Activated CD4-positive, alpha-beta T cell treated with anti-CD3 and anti-CD28 coated beads, Interleukin-2, amount 10 ng/mL, durations not matched to agents 24 days and 14 days (primary cell): ENCODE data around the gene STEAP3. TPM values are rescaled to one million over a fixed set of nuclear protein-coding genes. Genes with fewer than 3 reads are reported as not detected.

Experiments
- DNase-seq: peaks from one replicate; pipeline ENCODE4 v3.0.0; 2022
- H3K27ac Mint-ChIP-seq: one replicate; pipeline ENCODE4 v1.8.0; 2022; ENCODE audit warnings: mild to moderate bottlenecking, mixed read lengths
- H3K27me3 Mint-ChIP-seq: one replicate; pipeline ENCODE4 v1.8.0; 2022; ENCODE audit warnings: mixed read lengths
- H3K36me3 Mint-ChIP-seq: one replicate; pipeline ENCODE4 v1.8.0; 2022; ENCODE audit warnings: low read depth, mild to moderate bottlenecking, mixed read lengths
- H3K4me1 Mint-ChIP-seq: one replicate; pipeline ENCODE4 v1.8.0; 2021; ENCODE audit warnings: mixed read lengths
- H3K4me3 Mint-ChIP-seq: one replicate; pipeline ENCODE4 v1.8.0; 2022; ENCODE audit warnings: mild to moderate bottlenecking, moderate library complexity, mixed read lengths
- H3K9me3 Mint-ChIP-seq: one replicate; pipeline ENCODE4 v1.8.0; 2021; ENCODE audit warnings: mixed read lengths
- intact Hi-C: fragments of 100-400 bp; cut with micrococcal nuclease; formaldehyde crosslinking; loops from one replicate; pipeline ENCODE4 v1.15.1; 2023
- total RNA-seq: library from RNA; stranded (reverse); gene quantifications from 2 replicates; pipeline ENCODE4 v1.2.3, GENCODE V29; 2022

Gene STEAP3, protein sequence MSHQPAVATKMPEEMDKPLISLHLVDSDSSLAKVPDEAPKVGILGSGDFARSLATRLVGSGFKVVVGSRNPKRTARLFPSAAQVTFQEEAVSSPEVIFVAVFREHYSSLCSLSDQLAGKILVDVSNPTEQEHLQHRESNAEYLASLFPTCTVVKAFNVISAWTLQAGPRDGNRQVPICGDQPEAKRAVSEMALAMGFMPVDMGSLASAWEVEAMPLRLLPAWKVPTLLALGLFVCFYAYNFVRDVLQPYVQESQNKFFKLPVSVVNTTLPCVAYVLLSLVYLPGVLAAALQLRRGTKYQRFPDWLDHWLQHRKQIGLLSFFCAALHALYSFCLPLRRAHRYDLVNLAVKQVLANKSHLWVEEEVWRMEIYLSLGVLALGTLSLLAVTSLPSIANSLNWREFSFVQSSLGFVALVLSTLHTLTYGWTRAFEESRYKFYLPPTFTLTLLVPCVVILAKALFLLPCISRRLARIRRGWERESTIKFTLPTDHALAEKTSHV
- total RNA-seq = 0.16 and 0.19 TPM in 2 replicates

DNA sequence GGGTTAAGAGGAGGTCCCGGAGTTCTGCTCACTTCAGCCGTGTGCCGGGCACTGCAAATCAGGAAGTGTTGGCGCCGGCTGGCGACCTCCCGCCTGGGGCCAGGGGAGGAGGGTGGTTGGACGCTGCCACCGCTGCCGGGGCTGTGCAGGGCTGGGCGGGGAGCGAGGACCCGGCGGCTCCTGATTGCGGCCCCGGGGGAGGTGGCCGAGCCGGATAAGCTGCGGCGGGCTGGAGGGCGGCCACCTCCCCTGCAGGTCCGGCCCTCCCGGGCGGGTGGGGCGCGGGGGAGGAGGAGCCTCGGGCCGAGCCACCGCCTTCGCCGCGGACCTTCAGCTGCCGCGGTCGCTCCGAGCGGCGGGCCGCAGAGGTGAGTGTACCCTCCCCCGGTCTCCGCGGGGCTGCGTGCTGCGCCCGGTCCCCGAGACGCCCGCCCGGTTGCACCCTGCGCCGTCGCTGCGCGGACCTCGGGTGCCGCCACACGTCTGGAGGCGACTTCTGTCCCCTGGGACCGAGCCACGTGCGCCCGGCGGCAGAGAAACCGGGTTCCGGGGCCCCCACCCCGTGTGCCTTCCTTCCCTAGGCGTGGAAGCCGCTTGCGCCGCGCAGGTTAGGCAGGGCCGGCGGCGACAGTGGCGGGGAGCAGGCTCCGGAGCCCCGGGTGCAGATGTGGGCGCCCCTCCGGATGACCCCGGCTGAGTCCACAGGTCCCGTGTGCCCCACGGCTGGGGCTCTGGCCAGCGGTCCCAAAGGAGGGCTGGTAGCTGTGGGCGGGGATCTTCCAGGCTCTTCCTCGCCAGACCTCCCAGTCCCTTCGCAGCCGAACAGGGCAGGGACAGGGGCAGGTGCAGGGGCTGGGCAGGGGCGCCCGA, at the start of gene STEAP3:
Gene STEAP3, plus strand, starts transcription at position 314 of the 870 bp plus-strand sequence. CDS start 7,179 bp downstream, outside the sequence.
- Mint-ChIP-seq H3K36me3 (no peaks in the 10 kb centered on the region), H3K27ac (no peak within 1 kb of the TSS), H3K9me3 (no peaks in the 10 kb centered on the region), H3K4me1 (no peaks in the 10 kb centered on the region), H3K4me3 (no peak within 1 kb of the TSS), H3K27me3 (peaks cover 43% of the 10 kb centered on the region)
- intact Hi-C loops = no loop called here
- DNase-seq = peak; percentile 57

DNA sequence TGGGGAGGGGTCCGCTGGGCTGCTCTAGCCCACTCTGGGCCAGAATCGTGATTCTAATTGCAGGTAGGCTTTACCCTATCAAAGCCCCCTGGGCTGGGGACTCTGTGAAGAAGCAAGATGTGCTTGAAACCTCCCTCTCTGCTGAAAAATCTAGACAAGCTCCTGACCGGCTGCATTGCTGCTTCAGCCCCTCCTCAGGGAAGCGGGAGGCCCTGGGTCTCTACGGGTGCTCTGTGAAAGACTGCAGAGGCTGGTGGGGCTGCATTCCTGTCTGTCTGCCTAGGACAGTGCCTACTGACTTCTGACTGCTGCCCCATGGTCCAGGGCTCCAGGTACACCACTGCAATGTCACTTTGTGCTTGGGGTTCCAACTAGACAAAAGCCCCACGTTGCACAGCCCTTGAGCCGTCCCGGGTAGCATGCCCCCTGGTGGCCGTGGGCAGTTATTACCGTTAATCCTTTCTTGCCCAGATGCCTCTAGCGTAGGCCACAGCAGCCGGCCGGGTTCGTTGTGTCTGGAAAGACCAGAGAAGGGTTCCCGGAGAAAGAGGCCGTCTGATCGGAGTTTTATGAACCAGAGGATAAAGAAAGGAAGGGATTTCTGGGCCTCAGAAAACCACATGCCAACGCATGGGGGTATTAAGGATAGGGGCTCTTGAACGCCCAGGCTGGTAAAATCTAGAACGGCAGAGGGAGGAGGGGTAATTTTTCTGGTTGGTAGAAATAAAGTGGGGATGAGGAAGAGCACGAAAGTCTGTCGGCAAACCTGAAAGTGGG, 49.2 kb upstream of the STEAP3 start:
- Mint-ChIP-seq H3K27ac (no peak overlapping the region), H3K4me3 (no peak overlapping the region), H3K27me3 (no peaks in the 10 kb centered on the region), H3K36me3 (no peaks in the 10 kb centered on the region), H3K4me1 (no peaks in the 10 kb centered on the region), H3K9me3 (no peaks in the 10 kb centered on the region)
- peak; percentile 82 for DNase-seq
- intact Hi-C loops = loop anchor here (1.0 to 2.0 kb wide), 2 partner anchors 293 to 952 kb away; no protein-coding TSS in a partner anchor

DNA sequence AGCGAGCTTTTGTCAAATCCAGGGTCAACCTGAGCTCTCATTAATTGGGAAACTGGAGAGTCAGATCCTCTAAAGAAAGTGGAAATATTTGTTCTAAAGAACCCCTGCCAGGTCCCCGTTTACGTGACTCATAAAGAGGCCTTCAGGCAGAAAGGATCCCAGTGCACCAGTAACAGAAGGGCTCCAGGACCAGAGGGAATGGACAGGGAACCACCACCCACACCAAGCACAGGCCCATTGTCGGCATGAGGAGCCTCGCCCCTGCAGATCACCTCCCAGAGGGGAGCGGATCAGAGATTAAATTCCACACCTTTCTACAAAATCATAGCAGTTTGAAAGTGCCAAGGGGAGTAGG, 48.7 kb upstream of the STEAP3 start:
- intact Hi-C loops = loop anchor here (1.0 to 2.0 kb wide), 2 partner anchors 294 to 952 kb away; no protein-coding TSS in a partner anchor
- H3K9me3 Mint-ChIP-seq = no peaks in the 10 kb centered on the region
- H3K27ac Mint-ChIP-seq = no peak overlapping the region
- no peaks in the 10 kb centered on the region for H3K27me3 Mint-ChIP-seq
- DNase-seq = no peak
- no peaks in the 10 kb centered on the region for H3K36me3 Mint-ChIP-seq
- H3K4me3 Mint-ChIP-seq = no peak overlapping the region
- no peaks in the 10 kb centered on the region for H3K4me1 Mint-ChIP-seq

DNA sequence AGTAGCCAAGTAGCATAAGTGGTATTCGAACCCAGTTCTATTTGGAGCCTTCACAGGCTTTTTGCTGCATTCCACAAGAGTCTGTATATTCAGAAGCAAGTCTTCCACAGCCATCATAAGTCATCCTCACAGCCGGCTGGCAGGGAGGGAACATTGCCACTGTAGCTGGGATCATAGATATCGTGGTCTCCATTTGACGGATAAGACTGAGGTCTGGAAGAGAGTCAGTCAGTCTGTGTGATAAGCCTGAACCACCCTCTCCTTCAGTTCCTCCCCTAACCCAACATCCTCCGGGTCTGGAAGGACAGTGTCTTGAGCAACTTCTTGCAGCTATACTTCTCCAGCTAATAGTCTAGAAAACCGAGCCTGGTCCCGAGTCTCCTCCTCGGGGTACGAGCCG, 48.1 kb upstream of the STEAP3 start:
- Mint-ChIP-seq H3K27me3 (no peaks in the 10 kb centered on the region), H3K4me3 (no peak overlapping the region), H3K27ac (no peak overlapping the region), H3K9me3 (no peaks in the 10 kb centered on the region), H3K4me1 (no peaks in the 10 kb centered on the region), H3K36me3 (no peaks in the 10 kb centered on the region)
- intact Hi-C loops = loop anchor here (2.0 kb wide), 1 partner anchor 953 kb away; no protein-coding TSS in a partner anchor
- DNase-seq = no peak

DNA sequence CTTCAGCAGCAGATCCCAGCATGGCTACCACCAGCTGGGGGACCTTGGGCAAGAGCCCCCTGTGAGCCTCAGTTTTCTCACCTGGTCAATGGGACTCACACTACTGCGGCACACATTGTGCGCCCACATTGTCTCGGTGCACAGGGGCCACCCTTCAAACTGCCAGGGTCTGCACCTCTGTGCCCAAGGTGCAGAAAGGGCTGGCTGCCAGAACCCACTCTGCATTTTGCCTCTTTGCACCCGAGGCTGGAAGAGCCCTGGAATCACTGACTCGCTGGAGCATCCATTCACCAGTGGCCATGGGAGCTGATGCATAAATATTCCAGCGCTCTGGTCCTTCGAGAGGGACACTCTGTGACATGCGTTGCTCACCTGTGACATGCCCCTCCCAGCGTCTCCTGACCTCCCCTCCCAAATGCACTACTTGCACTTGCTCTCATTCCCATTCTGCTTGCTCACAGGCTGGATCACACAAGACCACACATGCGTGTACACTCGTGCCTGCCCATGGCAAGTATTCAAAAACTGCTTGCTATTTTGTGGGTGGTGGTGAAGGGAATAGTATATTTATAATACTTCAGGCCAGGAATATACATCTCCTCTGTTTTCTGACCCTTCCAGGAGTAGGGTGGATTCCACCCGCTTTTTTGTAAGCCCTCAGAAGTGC, 46.3 kb upstream of the STEAP3 start:
- intact Hi-C loops = no loop called here
- Mint-ChIP-seq H3K27ac (no peak overlapping the region), H3K27me3 (no peaks in the 10 kb centered on the region), H3K36me3 (no peaks in the 10 kb centered on the region), H3K4me3 (no peak overlapping the region), H3K9me3 (no peaks in the 10 kb centered on the region), H3K4me1 (no peaks in the 10 kb centered on the region)
- no peak for DNase-seq

DNA sequence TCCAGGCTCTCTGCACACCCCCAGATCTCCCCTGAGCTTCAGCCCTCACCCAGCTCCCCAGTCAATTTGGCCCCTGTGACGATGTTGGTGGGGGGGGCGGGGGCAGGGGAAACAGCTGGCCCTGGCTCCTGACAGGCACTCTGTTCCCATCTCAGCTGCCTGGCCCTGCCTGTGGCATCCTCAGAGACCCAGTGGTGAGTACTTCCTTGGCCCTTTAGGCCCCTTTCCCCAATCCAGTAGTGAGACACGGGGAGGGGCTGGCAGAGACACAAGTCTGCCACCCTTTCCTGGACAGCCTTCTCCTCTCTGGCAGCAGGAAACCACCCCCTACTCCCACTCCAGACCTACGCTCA, 45.8 kb upstream of the STEAP3 start:
- Mint-ChIP-seq H3K4me3 (no peak overlapping the region), H3K9me3 (no peaks in the 10 kb centered on the region), H3K36me3 (no peaks in the 10 kb centered on the region), H3K27ac (no peak overlapping the region), H3K4me1 (no peaks in the 10 kb centered on the region), H3K27me3 (no peaks in the 10 kb centered on the region)
- no peak for DNase-seq
- intact Hi-C loops = no loop called here

DNA sequence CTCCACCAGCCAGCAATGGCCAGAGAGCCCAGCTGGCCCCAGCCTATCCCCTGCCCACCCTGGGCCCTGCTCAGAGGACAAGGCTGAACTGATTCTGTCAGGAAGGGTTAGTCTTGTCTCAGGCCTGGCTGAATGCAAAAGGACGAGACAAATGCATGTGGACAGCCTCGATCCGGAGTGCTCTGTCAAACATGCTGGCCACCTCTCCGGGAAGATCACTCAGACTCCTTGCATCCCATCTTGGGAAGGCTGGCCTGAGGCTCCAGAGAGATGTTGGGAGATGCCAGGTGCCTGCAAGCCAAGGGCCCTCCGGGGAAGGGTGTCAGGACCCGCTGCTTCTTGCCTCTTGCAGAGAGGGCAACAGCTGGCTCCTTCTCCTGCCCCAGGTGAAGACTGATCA, 44.9 kb upstream of the STEAP3 start:
- no peak for DNase-seq
- Mint-ChIP-seq H3K4me1 (no peaks in the 10 kb centered on the region), H3K27me3 (no peaks in the 10 kb centered on the region), H3K36me3 (no peaks in the 10 kb centered on the region), H3K4me3 (no peak overlapping the region), H3K27ac (no peak overlapping the region), H3K9me3 (no peaks in the 10 kb centered on the region)
- intact Hi-C loops = no loop called here

DNA sequence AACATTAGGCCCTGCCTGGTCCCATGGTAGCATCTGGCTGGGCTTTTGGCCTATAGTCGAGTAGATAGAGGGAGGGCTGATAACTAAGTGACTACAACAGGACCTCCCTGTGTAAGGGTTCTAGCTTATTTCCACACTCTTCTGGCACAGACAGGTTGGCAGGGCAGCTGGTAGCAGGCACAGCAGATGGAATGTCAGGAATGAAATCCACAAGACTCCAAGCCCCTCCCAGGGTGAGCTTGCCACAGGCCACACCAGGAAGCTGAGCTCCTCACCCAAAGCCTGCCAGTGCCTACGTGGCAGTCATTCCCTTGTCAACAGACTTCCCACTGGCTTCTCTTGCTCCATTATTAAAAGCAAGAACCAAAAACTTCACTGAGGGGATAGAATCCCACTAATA, 44.4 kb upstream of the STEAP3 start:
- H3K9me3 Mint-ChIP-seq = no peaks in the 10 kb centered on the region

DNA sequence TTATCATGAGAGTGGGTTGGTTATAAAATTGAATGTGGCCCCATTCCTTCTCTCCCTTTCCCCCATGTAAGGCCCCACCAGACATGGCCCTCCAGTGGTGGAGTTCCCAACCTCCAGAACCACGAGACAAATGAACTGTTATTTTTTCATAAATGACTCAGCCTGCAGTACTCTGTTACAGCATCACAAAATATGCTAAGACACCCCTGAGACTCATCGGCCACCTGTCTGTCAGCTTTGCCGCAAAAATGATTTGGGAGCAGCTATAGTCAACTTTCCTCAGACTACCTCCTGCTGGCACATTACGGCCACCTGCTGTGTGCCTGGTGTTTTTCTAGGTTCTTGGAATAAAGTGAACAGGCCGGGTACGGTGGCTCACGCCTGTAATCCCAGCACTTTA, 43.6 kb upstream of the STEAP3 start:
- Mint-ChIP-seq H3K4me3 (no peak overlapping the region), H3K27ac (no peak overlapping the region), H3K4me1 (no peaks in the 10 kb centered on the region), H3K27me3 (peaks cover 2% of the 10 kb centered on the region), H3K9me3 (no peaks in the 10 kb centered on the region), H3K36me3 (no peaks in the 10 kb centered on the region)
- DNase-seq = no peak
- intact Hi-C loops = no loop called here

More for the DNA sequence above, 44.4 kb upstream of the STEAP3 start:
- Mint-ChIP-seq H3K36me3 (no peaks in the 10 kb centered on the region), H3K27me3 (no peaks in the 10 kb centered on the region), H3K4me3 (no peak overlapping the region), H3K4me1 (no peaks in the 10 kb centered on the region), H3K27ac (no peak overlapping the region)
- intact Hi-C loops = no loop called here
- no peak for DNase-seq

DNA sequence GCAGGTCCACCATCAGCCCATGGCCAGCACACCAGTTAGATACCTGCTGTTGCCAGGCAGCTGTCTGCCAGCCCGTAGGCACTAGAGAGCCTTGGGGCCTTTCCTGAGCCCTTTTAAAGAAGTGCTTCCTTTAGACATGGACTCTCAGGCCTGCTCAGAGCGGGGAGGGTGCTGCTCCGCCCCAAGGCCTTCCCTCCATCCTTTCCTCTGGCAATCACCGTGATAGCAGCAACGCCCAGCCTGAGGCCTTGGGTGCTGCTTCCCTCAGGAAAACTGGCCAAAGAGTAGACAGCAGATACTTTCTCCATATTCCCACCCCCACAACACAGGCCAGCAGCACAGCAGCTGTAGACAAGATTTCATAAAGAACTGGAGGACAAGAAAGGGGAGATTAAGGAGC, 42.7 kb upstream of the STEAP3 start:
- Mint-ChIP-seq H3K9me3 (no peaks in the 10 kb centered on the region), H3K27ac (no peak overlapping the region), H3K36me3 (no peaks in the 10 kb centered on the region), H3K27me3 (peaks cover 2% of the 10 kb centered on the region), H3K4me3 (no peak overlapping the region), H3K4me1 (no peaks in the 10 kb centered on the region)
- no peak for DNase-seq
- intact Hi-C loops = no loop called here

DNA sequence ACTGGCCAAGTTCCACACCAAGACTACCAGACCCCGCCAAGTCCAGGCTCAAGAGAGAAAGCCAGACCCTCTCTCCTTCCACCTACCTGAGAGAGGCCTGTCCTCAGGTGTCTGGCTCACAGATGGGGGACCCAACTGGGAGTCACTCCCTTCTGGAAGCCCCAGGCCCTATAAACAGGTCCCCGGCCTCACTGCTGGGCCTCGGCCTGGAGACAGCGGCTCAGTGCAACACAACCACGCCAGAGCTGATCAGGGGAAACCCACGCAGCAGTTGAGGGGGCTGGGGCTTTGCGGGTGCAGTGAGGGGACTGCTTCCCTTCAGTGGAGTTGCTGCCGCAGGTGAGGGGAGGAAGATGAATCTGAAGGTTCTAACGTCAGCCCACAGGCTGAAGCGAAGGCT, 42.2 kb upstream of the STEAP3 start:
- Mint-ChIP-seq H3K4me1 (no peaks in the 10 kb centered on the region), H3K9me3 (no peaks in the 10 kb centered on the region), H3K27ac (no peak overlapping the region), H3K4me3 (no peak overlapping the region), H3K27me3 (peaks cover 2% of the 10 kb centered on the region), H3K36me3 (no peaks in the 10 kb centered on the region)
- intact Hi-C loops = no loop called here
- DNase-seq = no peak

DNA sequence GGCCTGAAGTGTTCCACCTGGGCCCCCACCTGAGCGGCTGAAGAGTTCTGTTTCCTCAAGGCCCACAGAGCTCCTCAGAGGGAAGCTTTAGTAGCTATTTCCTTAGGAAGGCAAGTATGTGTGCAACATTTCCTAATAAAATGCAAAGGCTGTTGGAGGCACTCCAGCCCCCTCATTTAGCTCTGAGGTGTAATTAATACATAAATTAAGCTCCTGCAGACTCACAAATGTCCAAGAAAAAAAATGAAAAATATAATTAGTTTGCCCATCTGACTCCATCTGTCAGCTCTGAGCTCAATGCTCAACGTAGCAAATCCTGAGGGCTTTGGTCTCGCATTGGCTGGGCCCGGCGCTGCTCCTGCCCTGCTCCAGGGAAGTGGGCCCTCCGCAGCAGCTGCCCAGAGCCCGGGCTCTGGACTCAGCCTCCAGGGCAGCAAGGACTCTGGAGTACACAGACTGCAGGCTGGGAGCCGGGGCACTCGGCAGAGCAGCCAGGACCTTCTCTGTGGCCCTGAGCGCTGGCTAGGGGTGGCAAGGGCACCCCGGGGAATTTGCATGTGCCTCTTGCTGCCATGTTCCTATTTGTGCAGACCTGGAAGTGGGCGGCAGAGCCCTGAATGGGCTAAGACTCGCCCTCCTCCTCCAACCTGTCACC, 41.7 kb upstream of the STEAP3 start:
- no peak for DNase-seq
- H3K36me3 Mint-ChIP-seq = no peaks in the 10 kb centered on the region
- peaks cover 2% of the 10 kb centered on the region for H3K27me3 Mint-ChIP-seq
- no peaks in the 10 kb centered on the region for H3K9me3 Mint-ChIP-seq
- no peak overlapping the region for H3K27ac Mint-ChIP-seq
- no peaks in the 10 kb centered on the region for H3K4me1 Mint-ChIP-seq
- intact Hi-C loops = no loop called here
- H3K4me3 Mint-ChIP-seq = no peak overlapping the region

DNA sequence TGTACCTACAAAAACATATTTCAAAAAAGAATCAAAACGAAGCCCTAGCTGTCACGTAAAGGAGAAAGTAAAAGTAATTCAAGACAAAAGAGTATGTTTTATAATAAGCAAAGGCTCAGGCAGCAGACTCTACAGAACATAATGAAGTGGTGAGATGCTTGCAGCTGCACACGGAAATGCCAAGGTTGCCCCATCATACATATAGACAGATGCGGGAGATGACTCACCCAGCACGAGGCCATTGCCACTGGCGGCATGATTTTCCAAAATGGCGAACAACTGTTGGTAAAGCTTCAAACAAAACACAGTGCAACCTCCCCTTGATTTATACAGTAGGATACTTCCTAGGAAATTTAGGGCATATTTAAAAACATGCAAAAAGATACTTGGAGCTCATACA, 39.1 kb upstream of the STEAP3 start:
- Mint-ChIP-seq H3K4me1 (no peaks in the 10 kb centered on the region), H3K4me3 (no peak overlapping the region), H3K9me3 (no peaks in the 10 kb centered on the region), H3K36me3 (no peaks in the 10 kb centered on the region), H3K27ac (no peak overlapping the region), H3K27me3 (peaks cover 2% of the 10 kb centered on the region)
- no peak for DNase-seq
- intact Hi-C loops = no loop called here
